Temporal lobe (tissue), 1 donor: ENCODE data around the gene ACADSB. TPM values are rescaled to one million over a fixed set of nuclear protein-coding genes. Genes with fewer than 3 reads are reported as not detected.

Experiments used
- total RNA-seq: library from RNA; depleted of rRNA; stranded (reverse); fragments of >200 nt; gene quantifications from one replicate; pipeline ENCODE4 v1.2.3, GENCODE V29; 2014

ACADSB gene
- total RNA-seq, 1 donor from 2014 or later, result 13.0 TPM

Other genes starting within 250 kb of the ACADSB start
- 0.98 TPM for gene CUZD1, start 163.1 kb upstream of the ACADSB start, total RNA-seq
- gene FAM24B, start 129.4 kb upstream of the ACADSB start, total RNA-seq, result 3.7 TPM
- gene FAM24A, start 98.4 kb upstream of the ACADSB start, total RNA-seq, result not detected
- gene C10orf88, start 54.8 kb upstream of the ACADSB start, total RNA-seq, result 26.3 TPM
- 7.6 TPM for gene PSTK, start 28.6 kb upstream of the ACADSB start, total RNA-seq
- gene IKZF5, start 211 bp upstream of the ACADSB start, total RNA-seq, result 13.5 TPM
- not detected for gene HMX3, start 127.0 kb downstream of the ACADSB start, total RNA-seq
- not detected for gene HMX2, start 139.1 kb downstream of the ACADSB start, total RNA-seq
- gene BUB3, start 145.4 kb downstream of the ACADSB start, total RNA-seq, result 68.4 TPM